WTC11 (cell line): ENCODE results near the gene TMEM63B. TPM values are rescaled to one million over a fixed set of nuclear protein-coding genes. Genes with fewer than 3 reads are reported as not detected.

Source experiments
- ATAC-seq: fragments of 200-7000 bp; cut with Tn5 transposase; 2 replicates; pipeline ENCODE4 v1.10.0; 2021; ENCODE audit warnings: mild to moderate bottlenecking, moderate library complexity
- CTCF ChIA-PET: fragments of 300-600 bp; sonication (Branson Sonifier 250); formaldehyde crosslinking; loops from one replicate; lab custom pipeline; 2021; ENCODE audit warnings: antibody characterized with exemption; lab: Charles Lee
- POLR2A ChIA-PET: fragments of 350-600 bp; sonication (Branson Sonifier 250); formaldehyde crosslinking; loops from one replicate; lab custom pipeline; 2021; ENCODE audit warnings: antibody characterized with exemption; lab: Charles Lee
- DNase-seq: peaks from one replicate; pipeline ENCODE4 v3.0.0; 2021; ENCODE audit warnings: low spot score
- H3K27ac Mint-ChIP-seq: 2 replicates; pipeline ENCODE4 v1.8.0; 2021; ENCODE audit warnings: mixed read lengths
- H3K27me3 Mint-ChIP-seq: 2 replicates; pipeline ENCODE4 v1.8.0; 2021; ENCODE audit warnings: low read depth, mild to moderate bottlenecking, moderate library complexity, mixed read lengths
- H3K36me3 Mint-ChIP-seq: 2 replicates; pipeline ENCODE4 v1.8.0; 2021; ENCODE audit warnings: mixed read lengths
- H3K4me1 Mint-ChIP-seq: 2 replicates; pipeline ENCODE4 v1.8.0; 2022; ENCODE audit warnings: mixed read lengths
- H3K4me3 Mint-ChIP-seq: 2 replicates; pipeline ENCODE4 v1.8.0; 2021; ENCODE audit warnings: mild to moderate bottlenecking, moderate library complexity, mixed read lengths
- H3K9me3 Mint-ChIP-seq: 2 replicates; pipeline ENCODE4 v1.8.0; 2021; ENCODE audit warnings: mixed read lengths
- CBFB ChIP-seq: sonication (generic); formaldehyde crosslinking; IDR thresholded peaks from 2 replicates; pipeline ENCODE4 v1.8.1; 2022; ENCODE audit warnings: mild to moderate bottlenecking, low read depth, missing genetic modification reagents
- EMX1 ChIP-seq: fragments of 250-450 bp; sonication (Bioruptor Pico); IDR thresholded peaks from 2 replicates; pipeline ENCODE4 v1.8.0; 2021; ENCODE audit warnings: mild to moderate bottlenecking
- GABPB1 ChIP-seq: sonication (generic); formaldehyde crosslinking; IDR thresholded peaks from 2 replicates; pipeline ENCODE4 v1.8.1; 2023; ENCODE audit warnings: mild to moderate bottlenecking, missing genetic modification reagents
- HMGXB4 ChIP-seq: sonication (generic); formaldehyde crosslinking; IDR thresholded peaks from 2 replicates; pipeline ENCODE4 v1.8.1; 2023; ENCODE audit warnings: mild to moderate bottlenecking, moderate library complexity, missing genetic modification reagents
- IRF2 ChIP-seq: sonication (generic); formaldehyde crosslinking; IDR thresholded peaks from 2 replicates; pipeline ENCODE4 v1.8.0; 2022; ENCODE audit warnings: low read depth, missing genetic modification reagents, borderline replicate concordance
- NFATC4 ChIP-seq: fragments of 250-450 bp; sonication (Bioruptor Pico); IDR thresholded peaks from 2 replicates; pipeline ENCODE4 v1.9.0; 2021; ENCODE audit warnings: mild to moderate bottlenecking
- STAT6 ChIP-seq: sonication (generic); formaldehyde crosslinking; conservative IDR thresholded peaks from 2 replicates; pipeline ENCODE4 v1.8.1; 2023; ENCODE audit warnings: mild to moderate bottlenecking, low read depth, missing genetic modification reagents, moderate library complexity
- TEAD1 ChIP-seq: sonication (generic); formaldehyde crosslinking; IDR thresholded peaks from 2 replicates; pipeline ENCODE4 v1.8.0; 2022; ENCODE audit warnings: mild to moderate bottlenecking, missing genetic modification reagents
- ZBTB43 ChIP-seq: sonication (generic); formaldehyde crosslinking; IDR thresholded peaks from 2 replicates; pipeline ENCODE4 v1.8.1; 2023; ENCODE audit warnings: mild to moderate bottlenecking, missing genetic modification reagents
- ZNF232 ChIP-seq: sonication (generic); formaldehyde crosslinking; IDR thresholded peaks from 2 replicates; pipeline ENCODE4 v1.8.0; 2022; ENCODE audit warnings: mild to moderate bottlenecking, missing genetic modification reagents
- total RNA-seq: library from RNA; stranded (reverse); gene quantifications from 3 replicates; pipeline ENCODE4 v1.2.3, GENCODE V29; 2021
- TF ChIP-seq, protein P1 (sequence below): sonication (generic); formaldehyde crosslinking; IDR thresholded peaks from 2 replicates; pipeline ENCODE4 v1.8.0; 2023; ENCODE audit warnings: mild to moderate bottlenecking, missing genetic modification reagents
- TF ChIP-seq, protein P2 (sequence below): sonication (generic); formaldehyde crosslinking; IDR thresholded peaks from 2 replicates; pipeline ENCODE4 v1.8.1; 2022; ENCODE audit warnings: mild to moderate bottlenecking, missing genetic modification reagents, moderate library complexity, borderline replicate concordance

Gene TMEM63B
- total RNA-seq, 1 experiment from 2014 or later: 72.8 TPM

DNA sequence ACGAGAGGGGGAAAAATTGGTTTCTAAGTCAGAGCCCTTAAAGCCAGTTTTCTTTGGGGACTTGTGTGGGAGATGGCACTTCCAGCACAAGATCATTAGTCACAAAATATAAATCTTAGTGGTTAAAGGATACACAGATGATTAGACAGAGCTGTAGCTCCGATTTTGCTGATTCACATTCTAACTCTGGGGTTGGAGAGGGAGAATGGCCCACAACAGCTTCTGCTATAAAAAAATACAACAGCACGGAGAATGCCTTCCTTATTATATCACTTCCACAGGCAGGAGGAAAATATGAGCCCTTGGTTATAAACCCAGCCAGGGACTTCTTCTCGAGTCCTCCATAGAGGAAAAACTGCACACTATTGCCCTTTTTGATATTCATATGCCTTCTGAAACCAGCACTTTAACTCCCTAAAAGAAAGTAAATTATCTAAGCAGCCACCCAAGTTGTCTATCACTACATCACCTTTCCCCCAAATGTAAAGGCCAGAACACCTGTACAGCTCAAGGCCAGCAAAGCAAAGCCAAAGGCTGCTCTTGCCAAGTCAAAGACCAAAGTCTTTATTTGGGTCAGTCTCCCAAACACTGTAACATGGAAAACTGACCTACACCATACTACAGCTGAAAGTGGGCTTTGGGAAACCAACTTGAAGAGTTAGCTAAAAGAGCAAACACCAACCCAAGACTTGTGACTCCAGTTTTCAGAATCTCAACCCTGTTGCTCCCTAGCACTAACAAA lies 10.5 kb upstream of the TMEM63B start (continued):
- TF ChIP-seq ZBTB43 (CRISPR knock-in tag): no peak
- TF ChIP-seq ZNF232 (CRISPR knock-in tag): no peak
- TF ChIP-seq GABPB1 (CRISPR knock-in tag): no peak
- no peak for TF ChIP-seq HMGXB4 (CRISPR knock-in tag)
- TF ChIP-seq STAT6 (CRISPR knock-in tag): no peak
- no peak for TF ChIP-seq CBFB (CRISPR knock-in tag)
- TF ChIP-seq EMX1 (CRISPR knock-in tag): no peak
- TF ChIP-seq, protein P1, sequence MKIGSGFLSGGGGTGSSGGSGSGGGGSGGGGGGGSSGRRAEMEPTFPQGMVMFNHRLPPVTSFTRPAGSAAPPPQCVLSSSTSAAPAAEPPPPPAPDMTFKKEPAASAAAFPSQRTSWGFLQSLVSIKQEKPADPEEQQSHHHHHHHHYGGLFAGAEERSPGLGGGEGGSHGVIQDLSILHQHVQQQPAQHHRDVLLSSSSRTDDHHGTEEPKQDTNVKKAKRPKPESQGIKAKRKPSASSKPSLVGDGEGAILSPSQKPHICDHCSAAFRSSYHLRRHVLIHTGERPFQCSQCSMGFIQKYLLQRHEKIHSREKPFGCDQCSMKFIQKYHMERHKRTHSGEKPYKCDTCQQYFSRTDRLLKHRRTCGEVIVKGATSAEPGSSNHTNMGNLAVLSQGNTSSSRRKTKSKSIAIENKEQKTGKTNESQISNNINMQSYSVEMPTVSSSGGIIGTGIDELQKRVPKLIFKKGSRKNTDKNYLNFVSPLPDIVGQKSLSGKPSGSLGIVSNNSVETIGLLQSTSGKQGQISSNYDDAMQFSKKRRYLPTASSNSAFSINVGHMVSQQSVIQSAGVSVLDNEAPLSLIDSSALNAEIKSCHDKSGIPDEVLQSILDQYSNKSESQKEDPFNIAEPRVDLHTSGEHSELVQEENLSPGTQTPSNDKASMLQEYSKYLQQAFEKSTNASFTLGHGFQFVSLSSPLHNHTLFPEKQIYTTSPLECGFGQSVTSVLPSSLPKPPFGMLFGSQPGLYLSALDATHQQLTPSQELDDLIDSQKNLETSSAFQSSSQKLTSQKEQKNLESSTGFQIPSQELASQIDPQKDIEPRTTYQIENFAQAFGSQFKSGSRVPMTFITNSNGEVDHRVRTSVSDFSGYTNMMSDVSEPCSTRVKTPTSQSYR (CRISPR knock-in tag): no peak

DNA sequence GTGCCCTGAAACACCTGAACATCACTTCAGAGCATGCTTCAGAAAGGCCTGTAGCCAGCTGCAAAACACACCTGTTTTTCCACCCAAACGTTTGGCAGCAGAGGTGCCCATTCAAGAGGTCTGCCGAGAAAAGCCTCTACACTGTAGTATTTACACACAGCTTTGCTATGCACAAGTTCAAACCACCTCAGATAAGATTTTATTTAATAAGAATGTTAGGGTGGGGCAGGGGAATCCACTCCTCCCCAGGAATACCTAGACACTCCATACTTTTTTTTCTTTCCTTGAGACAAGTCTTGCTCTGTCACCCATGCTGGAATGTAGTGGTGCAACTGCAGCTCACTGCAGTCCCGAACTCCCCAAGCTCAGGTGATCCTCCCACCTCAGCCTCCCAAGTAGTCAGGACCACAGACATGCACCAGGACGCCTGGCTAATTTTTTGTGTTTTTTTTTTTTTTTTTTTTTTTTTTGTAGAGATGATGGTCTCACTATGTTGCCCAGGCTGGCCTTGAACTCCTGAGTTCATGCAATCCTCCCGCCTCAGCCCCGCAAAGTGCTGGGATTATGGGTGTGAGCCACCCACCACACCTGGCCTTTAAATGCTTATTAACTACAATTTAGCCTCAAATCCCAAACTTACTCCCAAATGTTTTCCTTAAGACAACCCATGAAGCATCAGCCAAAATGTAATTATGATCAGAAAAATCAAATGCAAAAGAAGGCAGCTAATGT lies 9.8 kb upstream of the TMEM63B start:
- no peak for DNase-seq
- H3K36me3 Mint-ChIP-seq: peaks cover 21% of the 10 kb centered on the region
- H3K9me3 Mint-ChIP-seq: no peaks in the 10 kb centered on the region
- ChIA-PET CTCF (interaction anchor here (1.6 to 1.8 kb wide), 2 partner anchors 15 to 18 kb away, joined by 4 read pairs; no protein-coding TSS in a partner anchor), POLR2A (interaction anchor here (0.6 kb wide), 1 partner anchor 563 kb away, joined by 4 read pairs; no protein-coding TSS in a partner anchor)
- no peak overlapping the region for H3K4me3 Mint-ChIP-seq
- peak overlapping the region; percentile 46 for H3K27ac Mint-ChIP-seq
- ATAC-seq: no peak
- peaks cover 34% of the 10 kb centered on the region for H3K4me1 Mint-ChIP-seq
- TF ChIP-seq, protein P2, sequence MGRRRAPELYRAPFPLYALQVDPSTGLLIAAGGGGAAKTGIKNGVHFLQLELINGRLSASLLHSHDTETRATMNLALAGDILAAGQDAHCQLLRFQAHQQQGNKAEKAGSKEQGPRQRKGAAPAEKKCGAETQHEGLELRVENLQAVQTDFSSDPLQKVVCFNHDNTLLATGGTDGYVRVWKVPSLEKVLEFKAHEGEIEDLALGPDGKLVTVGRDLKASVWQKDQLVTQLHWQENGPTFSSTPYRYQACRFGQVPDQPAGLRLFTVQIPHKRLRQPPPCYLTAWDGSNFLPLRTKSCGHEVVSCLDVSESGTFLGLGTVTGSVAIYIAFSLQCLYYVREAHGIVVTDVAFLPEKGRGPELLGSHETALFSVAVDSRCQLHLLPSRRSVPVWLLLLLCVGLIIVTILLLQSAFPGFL (CRISPR knock-in tag): no peak
- TF ChIP-seq STAT6 (CRISPR knock-in tag) (no peak), NFATC4 (CRISPR knock-in tag) (no peak), HMGXB4 (CRISPR knock-in tag) (no peak), IRF2 (CRISPR knock-in tag) (no peak), TEAD1 (CRISPR knock-in tag) (no peak)
- TF ChIP-seq, all 79 proteins: peak for 0
- H3K27me3 Mint-ChIP-seq: no peaks in the 10 kb centered on the region
